Skeletal muscle cell (primary cell): ENCODE results near the gene HIVEP3.
A peak's percentile ranks its signal among the peaks of the same experiment; 100 is the strongest.

ENCODE experiments used
- DNase-seq: peaks from one replicate; pipeline ENCODE4 v3.0.0-alpha.2; 2010; ENCODE audit warnings: low read depth
- H3K4me3 ChIP-seq: 2 replicates; pipeline ENCODE4 v1.5.1; 2011; ENCODE audit warnings: low read depth, mild to moderate bottlenecking, control low read depth, low read length, moderate library complexity

Gene HIVEP3

GRCh38 chr1:41803656-41804055, 115.1 kb downstream of the HIVEP3 start:
- no peak for DNase-seq
- H3K4me3 ChIP-seq: no peak overlapping the region

- no peak for DNase-seq
- no peak overlapping the region for H3K4me3 ChIP-seq
Measured at GRCh38 chr1:41802532-41803501, 115.9 kb downstream of the HIVEP3 start.

- no peak for DNase-seq
- H3K4me3 ChIP-seq: no peak overlapping the region
Measured at GRCh38 chr1:41800311-41800829, 118.4 kb downstream of the HIVEP3 start.

GRCh38 chr1:41799723-41800122, 119.0 kb downstream of the HIVEP3 start:
- no peak for DNase-seq
- no peak overlapping the region for H3K4me3 ChIP-seq

GRCh38 chr1:41799205-41799604, 119.5 kb downstream of the HIVEP3 start:
- DNase-seq: no peak
- no peak overlapping the region for H3K4me3 ChIP-seq

- DNase-seq: no peak
- H3K4me3 ChIP-seq: no peak overlapping the region
Measured at GRCh38 chr1:41795205-41795762, 123.4 kb downstream of the HIVEP3 start.

GRCh38 chr1:41794031-41794430, 124.7 kb downstream of the HIVEP3 start:
- H3K4me3 ChIP-seq: no peak overlapping the region
- no peak for DNase-seq

GRCh38 chr1:41792485-41792770, 126.3 kb downstream of the HIVEP3 start:
- no peak for DNase-seq
- H3K4me3 ChIP-seq: no peak overlapping the region

- no peak overlapping the region for H3K4me3 ChIP-seq
- no peak for DNase-seq
Measured at GRCh38 chr1:41791667-41792484, 126.8 kb downstream of the HIVEP3 start.

- no peak for DNase-seq
- no peak overlapping the region for H3K4me3 ChIP-seq
Measured at GRCh38 chr1:41790351-41790750, 128.4 kb downstream of the HIVEP3 start.

- no peak for DNase-seq
- H3K4me3 ChIP-seq: no peak overlapping the region
Measured at GRCh38 chr1:41789661-41790330, 128.9 kb downstream of the HIVEP3 start.

- H3K4me3 ChIP-seq: no peak overlapping the region
- no peak for DNase-seq
Measured at GRCh38 chr1:41788427-41788826, 130.3 kb downstream of the HIVEP3 start.

GRCh38 chr1:41784531-41785274, 134.0 kb downstream of the HIVEP3 start:
- H3K4me3 ChIP-seq: no peak overlapping the region
- no peak for DNase-seq

GRCh38 chr1:41783189-41783639, 135.5 kb downstream of the HIVEP3 start:
- no peak overlapping the region for H3K4me3 ChIP-seq
- peak; percentile 82 for DNase-seq

- no peak overlapping the region for H3K4me3 ChIP-seq
- DNase-seq: no peak
Measured at GRCh38 chr1:41780916-41781315, 137.8 kb downstream of the HIVEP3 start.

- DNase-seq: no peak
- no peak overlapping the region for H3K4me3 ChIP-seq
Measured at GRCh38 chr1:41780322-41780721, 138.4 kb downstream of the HIVEP3 start.

- no peak overlapping the region for H3K4me3 ChIP-seq
- no peak for DNase-seq
Measured at GRCh38 chr1:41779360-41779759, 139.4 kb downstream of the HIVEP3 start.

GRCh38 chr1:41777695-41778094, 141.0 kb downstream of the HIVEP3 start:
- no peak for DNase-seq

GRCh38 chr1:41776891-41777441, 141.8 kb downstream of the HIVEP3 start:
- no peak for DNase-seq
- no peak overlapping the region for H3K4me3 ChIP-seq

More at GRCh38 chr1:41777695-41778094, 141.0 kb downstream of the HIVEP3 start:
- no peak overlapping the region for H3K4me3 ChIP-seq
